Measurements from ENCODE around the gene FABP2.
"Not testable (repeated sequence)": the region's sequence is repeated elsewhere in the genome, so short reads cannot be mapped to it uniquely, and the experiment has no call there.

FABP2 gene

GRCh38 chr4:119286377-119287002, 35.4 kb downstream of the FABP2 start:
- Histone ChIP-seq H3K4me3 (ENCODE audit: low read length) (no peak overlapping the region), H3K9ac (ENCODE audit: low read length) (no peak overlapping the region), H2AK5ac (ENCODE audit: low read length) (no peak overlapping the region), H3K36me3 (ENCODE audit: control insufficient read depth, insufficient read depth, low read length) (no peaks in the 10 kb centered on the region), H3K4me1 (ENCODE audit: control insufficient read depth, low read depth, low read length) (no peaks in the 10 kb centered on the region), H3K56ac (ENCODE audit: low read length) (no peak overlapping the region), H3K27ac (ENCODE audit: low read depth, low read length) (no peak overlapping the region), H4K8ac (ENCODE audit: low read depth, low read length) (no peak overlapping the region), H3K4me2 (ENCODE audit: low read length) (no peak overlapping the region), H3K23ac (ENCODE audit: low read length) (no peak overlapping the region), H3K79me2 (ENCODE audit: control insufficient read depth, insufficient read depth, low read length) (no peaks in the 10 kb centered on the region), H4K5ac (ENCODE audit: low read length) (no peak overlapping the region), H2BK5ac (ENCODE audit: low read length) (no peak overlapping the region), H3K18ac (ENCODE audit: low read length) (no peak overlapping the region), H3K4ac (ENCODE audit: low read depth, low read length) (no peak overlapping the region), H3K27me3 (ENCODE audit: insufficient read depth, low read length, poor library complexity) (no peaks in the 10 kb centered on the region), H2BK120ac (ENCODE audit: low read depth, low read length) (no peak overlapping the region), H3K79me1 (ENCODE audit: low read length) (no peaks in the 10 kb centered on the region), H2BK15ac (replicated peaks; ENCODE audit: low read depth) (no peak overlapping the region)
- peak; percentile 37 for DNase-seq
- WGBS (ENCODE audit: extremely low coverage, insufficient coverage, low lambda C conversion rate): no CpG with 5 or more reads among the region's 3 CpGs

GRCh38 chr4:119284876-119285780, 36.8 kb downstream of the FABP2 start:
- no peaks in the 10 kb centered on the region for H3K27me3 ChIP-seq (ENCODE audit: insufficient read depth, low read length, poor library complexity)
- no peak overlapping the region for H2BK5ac ChIP-seq (ENCODE audit: low read length)
- no peak overlapping the region for H4K5ac ChIP-seq (ENCODE audit: low read length)
- H3K79me2 ChIP-seq (ENCODE audit: control insufficient read depth, insufficient read depth, low read length): no peaks in the 10 kb centered on the region
- no peaks in the 10 kb centered on the region for H3K36me3 ChIP-seq (ENCODE audit: control insufficient read depth, insufficient read depth, low read length)
- no peak overlapping the region for H3K27ac ChIP-seq (ENCODE audit: low read depth, low read length)
- no peak overlapping the region for H3K18ac ChIP-seq (ENCODE audit: low read length)
- H3K4me3 ChIP-seq (ENCODE audit: low read length): no peak overlapping the region
- H3K9ac ChIP-seq (ENCODE audit: low read length): no peak overlapping the region
- H2AK5ac ChIP-seq (ENCODE audit: low read length): no peak overlapping the region
- H2BK15ac ChIP-seq (replicated peaks; ENCODE audit: low read depth): no peak overlapping the region
- H2BK120ac ChIP-seq (ENCODE audit: low read depth, low read length): no peak overlapping the region
- H3K4ac ChIP-seq (ENCODE audit: low read depth, low read length): no peak overlapping the region
- H3K4me1 ChIP-seq (ENCODE audit: control insufficient read depth, low read depth, low read length): no peaks in the 10 kb centered on the region
- no peak overlapping the region for H3K56ac ChIP-seq (ENCODE audit: low read length)
- WGBS (ENCODE audit: extremely low coverage, insufficient coverage, low lambda C conversion rate): no CpG with 5 or more reads among the region's 4 CpGs
- H3K23ac ChIP-seq (ENCODE audit: low read length): no peak overlapping the region
- H3K4me2 ChIP-seq (ENCODE audit: low read length): no peak overlapping the region
- no peak overlapping the region for H4K8ac ChIP-seq (ENCODE audit: low read depth, low read length)
- no peaks in the 10 kb centered on the region for H3K79me1 ChIP-seq (ENCODE audit: low read length)
- DNase-seq: no peak

- WGBS (ENCODE audit: extremely low coverage, insufficient coverage, low lambda C conversion rate): no CpG with 5 or more reads among the region's 2 CpGs
- no peak overlapping the region for H3K23ac ChIP-seq (ENCODE audit: low read length)
- H3K36me3 ChIP-seq (ENCODE audit: control insufficient read depth, insufficient read depth, low read length): no peaks in the 10 kb centered on the region
- no peak overlapping the region for H3K27ac ChIP-seq (ENCODE audit: low read depth, low read length)
- no peak overlapping the region for H3K9ac ChIP-seq (ENCODE audit: low read length)
- H3K56ac ChIP-seq (ENCODE audit: low read length): no peak overlapping the region
- no peak overlapping the region for H2BK120ac ChIP-seq (ENCODE audit: low read depth, low read length)
- no peaks in the 10 kb centered on the region for H3K27me3 ChIP-seq (ENCODE audit: insufficient read depth, low read length, poor library complexity)
- no peak overlapping the region for H4K8ac ChIP-seq (ENCODE audit: low read depth, low read length)
- H3K4me3 ChIP-seq (ENCODE audit: low read length): no peak overlapping the region
- no peak overlapping the region for H4K5ac ChIP-seq (ENCODE audit: low read length)
- DNase-seq: no peak
- H3K4me1 ChIP-seq (ENCODE audit: control insufficient read depth, low read depth, low read length): no peaks in the 10 kb centered on the region
- no peak overlapping the region for H3K4me2 ChIP-seq (ENCODE audit: low read length)
- no peak overlapping the region for H2BK15ac ChIP-seq (replicated peaks; ENCODE audit: low read depth)
- H3K79me1 ChIP-seq (ENCODE audit: low read length): no peaks in the 10 kb centered on the region
- no peaks in the 10 kb centered on the region for H3K79me2 ChIP-seq (ENCODE audit: control insufficient read depth, insufficient read depth, low read length)
- H3K18ac ChIP-seq (ENCODE audit: low read length): no peak overlapping the region
- no peak overlapping the region for H2AK5ac ChIP-seq (ENCODE audit: low read length)
- H3K4ac ChIP-seq (ENCODE audit: low read depth, low read length): no peak overlapping the region
- H2BK5ac ChIP-seq (ENCODE audit: low read length): no peak overlapping the region
These were observed 40.5 kb downstream of the FABP2 start for GRCh38 chr4:119281393-119281792.

GRCh38 chr4:119279945-119280344, 42.0 kb downstream of the FABP2 start:
- WGBS (ENCODE audit: extremely low coverage, insufficient coverage, low lambda C conversion rate): no CpG with 5 or more reads among the region's 12 CpGs
- not testable (repeated sequence) for H2AK5ac ChIP-seq (ENCODE audit: low read length)

GRCh38 chr4:119279541-119279940, 42.4 kb downstream of the FABP2 start:
- not testable (repeated sequence) for H4K8ac ChIP-seq (ENCODE audit: low read depth, low read length); H3K9ac ChIP-seq (ENCODE audit: low read length); H4K5ac ChIP-seq (ENCODE audit: low read length); H3K4me3 ChIP-seq (ENCODE audit: low read length); H3K56ac ChIP-seq (ENCODE audit: low read length); H3K4ac ChIP-seq (ENCODE audit: low read depth, low read length); H2BK5ac ChIP-seq (ENCODE audit: low read length); H3K18ac ChIP-seq (ENCODE audit: low read length); H2AK5ac ChIP-seq (ENCODE audit: low read length); H3K4me1 ChIP-seq (ENCODE audit: control insufficient read depth, low read depth, low read length); H2BK15ac ChIP-seq (replicated peaks; ENCODE audit: low read depth); H3K79me1 ChIP-seq (ENCODE audit: low read length); H2BK120ac ChIP-seq (ENCODE audit: low read depth, low read length); H3K27ac ChIP-seq (ENCODE audit: low read depth, low read length); H3K23ac ChIP-seq (ENCODE audit: low read length); H3K79me2 ChIP-seq (ENCODE audit: control insufficient read depth, insufficient read depth, low read length); H3K36me3 ChIP-seq (ENCODE audit: control insufficient read depth, insufficient read depth, low read length); H3K4me2 ChIP-seq (ENCODE audit: low read length); H3K27me3 ChIP-seq (ENCODE audit: insufficient read depth, low read length, poor library complexity); DNase-seq
- no CpG with 5 or more reads among the region's 19 CpGs for WGBS (ENCODE audit: extremely low coverage, insufficient coverage, low lambda C conversion rate)

More at GRCh38 chr4:119279945-119280344, 42.0 kb downstream of the FABP2 start:
- not testable (repeated sequence) for H3K36me3 ChIP-seq (ENCODE audit: control insufficient read depth, insufficient read depth, low read length); H3K4ac ChIP-seq (ENCODE audit: low read depth, low read length); H4K5ac ChIP-seq (ENCODE audit: low read length); H2BK5ac ChIP-seq (ENCODE audit: low read length); H3K4me1 ChIP-seq (ENCODE audit: control insufficient read depth, low read depth, low read length); H2BK120ac ChIP-seq (ENCODE audit: low read depth, low read length); H3K79me2 ChIP-seq (ENCODE audit: control insufficient read depth, insufficient read depth, low read length); H3K79me1 ChIP-seq (ENCODE audit: low read length); H4K8ac ChIP-seq (ENCODE audit: low read depth, low read length); H3K27me3 ChIP-seq (ENCODE audit: insufficient read depth, low read length, poor library complexity); H3K18ac ChIP-seq (ENCODE audit: low read length); H3K4me3 ChIP-seq (ENCODE audit: low read length); H3K56ac ChIP-seq (ENCODE audit: low read length); H3K23ac ChIP-seq (ENCODE audit: low read length); DNase-seq; H3K4me2 ChIP-seq (ENCODE audit: low read length); H3K9ac ChIP-seq (ENCODE audit: low read length); H3K27ac ChIP-seq (ENCODE audit: low read depth, low read length)
- H2BK15ac ChIP-seq (replicated peaks; ENCODE audit: low read depth): peak overlapping the region; percentile 57
